Epithelial cell of esophagus (primary cell): ENCODE results near the gene WDR27.

Experiments
- DNase-seq: peaks from one replicate; pipeline ENCODE4 v3.0.0; 2010; ENCODE audit warnings: low read depth
- H3K4me3 ChIP-seq: 2 replicates; pipeline ENCODE4 v1.5.1; 2011; ENCODE audit warnings: mild to moderate bottlenecking, low read length, control low read depth
- CTCF ChIP-seq: IDR thresholded peaks from 2 replicates; pipeline ENCODE4 v1.5.1; 2011; ENCODE audit warnings: low read depth, mild to moderate bottlenecking, low read length, control low read depth, inconsistent platforms; ENCODE audit not compliant: insufficient read depth; ENCODE audit errors: missing control alignments

WDR27 gene

GRCh38 chr6:169701954-169702839 lies at the start of gene WDR27, which contains the start of gene C6orf120:
TSS of gene WDR27 (minus strand) at chr6:169702029. CDS start at chr6:169689005, 13,024 bp downstream.
TSS of gene C6orf120 (plus strand) at chr6:169702126. CDS start at chr6:169702460, 334 bp downstream.
- peak within 1 kb of the TSS; percentile 87 for H3K4me3 ChIP-seq
- peak; percentile 97 for DNase-seq
- TF ChIP-seq CTCF, result no peak

GRCh38 chr6:169746556-169746955 lies 44.7 kb upstream of the WDR27 start:
- no peak overlapping the region for H3K4me3 ChIP-seq
- no peak for TF ChIP-seq CTCF
- peak; percentile 66 for DNase-seq

GRCh38 chr6:169745405-169745804 lies 43.6 kb upstream of the WDR27 start:
- DNase-seq, result no peak
- H3K4me3 ChIP-seq, result no peak overlapping the region
- TF ChIP-seq CTCF, result no peak

- no peak overlapping the region for H3K4me3 ChIP-seq
- DNase-seq, result no peak
- no peak for TF ChIP-seq CTCF
These were observed 39.5 kb upstream of the WDR27 start for GRCh38 chr6:169741344-169741743.

- H3K4me3 ChIP-seq, result no peak overlapping the region
- no peak for DNase-seq
- no peak for TF ChIP-seq CTCF
These were observed 37.2 kb upstream of the WDR27 start for GRCh38 chr6:169738976-169739529.

- TF ChIP-seq CTCF, result no peak
- H3K4me3 ChIP-seq, result no peak overlapping the region
- DNase-seq, result no peak
These were observed 36.6 kb upstream of the WDR27 start for GRCh38 chr6:169738204-169738975.
